OCI-LY3 (cell line): ENCODE data around the gene LIN7B.

Experiments used
- H2AFZ ChIP-seq: fragments of 200-600, 300-600 bp; shearing (Covaris generic); 2 replicates; pipeline ENCODE4 v1.6.0; 2014; ENCODE audit warnings: antibody characterized with exemption, low read depth, low read length
- H3K27ac ChIP-seq: fragments of 200-600, 300-600 bp; sonication (generic); 2 replicates; pipeline ENCODE4 v1.5.1; 2014; ENCODE audit warnings: mild to moderate bottlenecking, low read length, moderate library complexity, mixed read lengths
- H3K27me3 ChIP-seq: fragments of 200-600, 300-600 bp; sonication (generic); 2 replicates; pipeline ENCODE4 v1.6.1; 2014; ENCODE audit warnings: low read depth, low read length, mixed read lengths
- H3K36me3 ChIP-seq: fragments of 200-600, 300-600 bp; sonication (generic); replicated peaks from 2 replicates; pipeline ENCODE3; 2014; ENCODE audit warnings: low read depth, low read length, mixed read lengths
- H3K4me1 ChIP-seq: fragments of 300-600, 200-600 bp; sonication (generic); 2 replicates; pipeline ENCODE4 v1.6.1; 2014; ENCODE audit warnings: low read length, mixed read lengths
- H3K4me2 ChIP-seq: fragments of 200-600, 300-600 bp; sonication (generic); 2 replicates; pipeline ENCODE4 v1.6.1; 2014; ENCODE audit warnings: low read length, mixed read lengths
- H3K4me3 ChIP-seq: fragments of 300-600, 200-600 bp; sonication (generic); 2 replicates; pipeline ENCODE4 v1.5.1; 2014; ENCODE audit warnings: antibody characterized with exemption, mild to moderate bottlenecking, low read length, moderate library complexity
- H3K79me2 ChIP-seq: fragments of 300-600, 200-600 bp; shearing (Covaris generic); 2 replicates; pipeline ENCODE4 v1.6.1; 2014; ENCODE audit warnings: mild to moderate bottlenecking, low read length, mixed read lengths
- H3K9ac ChIP-seq: fragments of 300-600, 200-600 bp; shearing (Covaris generic); 2 replicates; pipeline ENCODE4 v1.6.0; 2014; ENCODE audit warnings: mild to moderate bottlenecking, low read length, moderate library complexity
- H3K9me3 ChIP-seq: fragments of 200-600, 300-600 bp; shearing (Covaris generic); 2 replicates; pipeline ENCODE4 v1.6.1; 2014; ENCODE audit warnings: low read length, mixed read lengths; ENCODE audit not compliant: insufficient read depth
- H4K20me1 ChIP-seq: fragments of 200-600, 300-600 bp; sonication (generic); 2 replicates; pipeline ENCODE4 v1.6.1; 2016; ENCODE audit warnings: low read length, mixed read lengths; ENCODE audit not compliant: insufficient read depth
- EZH2phosphoT487 ChIP-seq: fragments of 200-600 bp; shearing (Covaris generic); IDR thresholded peaks from 2 replicates; pipeline ENCODE4 v1.6.1; 2018; ENCODE audit warnings: antibody characterized with exemption, mixed run types, low read depth
- TF ChIP-seq, protein P1 (sequence below): fragments of 200-600, 300-600 bp; sonication (generic); IDR thresholded peaks from 2 replicates; pipeline ENCODE4 v1.5.1; 2014; ENCODE audit warnings: antibody characterized with exemption, low read length, low read depth

The LIN7B gene

DNA sequence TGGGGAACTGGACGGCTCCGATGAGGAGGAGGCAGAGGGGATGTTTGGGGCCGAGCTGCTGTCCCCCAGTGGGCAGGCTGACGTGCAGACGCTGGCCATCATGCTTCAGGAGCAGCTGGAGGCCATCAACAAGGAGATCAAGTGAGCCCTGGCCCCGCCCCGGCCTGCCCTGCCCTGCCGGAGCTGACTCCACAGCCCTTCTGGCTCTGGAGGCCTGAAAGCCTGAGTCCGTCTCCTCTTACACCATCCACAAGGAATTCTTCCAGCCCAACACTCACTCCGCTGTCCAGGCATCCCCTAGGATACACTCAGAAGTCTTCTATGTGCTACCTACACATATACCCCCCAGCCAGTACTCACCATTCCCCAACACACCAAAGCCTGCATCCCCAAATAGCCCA, 22.6 kb downstream of the LIN7B start:
- H3K79me2 ChIP-seq, result no peaks in the 10 kb centered on the region
- H4K20me1 ChIP-seq, result no peaks in the 10 kb centered on the region
- no peaks in the 10 kb centered on the region for H3K27me3 ChIP-seq
- no peaks in the 10 kb centered on the region for H3K4me1 ChIP-seq
- H3K9ac ChIP-seq, result no peak overlapping the region
- TF ChIP-seq, protein P1, sequence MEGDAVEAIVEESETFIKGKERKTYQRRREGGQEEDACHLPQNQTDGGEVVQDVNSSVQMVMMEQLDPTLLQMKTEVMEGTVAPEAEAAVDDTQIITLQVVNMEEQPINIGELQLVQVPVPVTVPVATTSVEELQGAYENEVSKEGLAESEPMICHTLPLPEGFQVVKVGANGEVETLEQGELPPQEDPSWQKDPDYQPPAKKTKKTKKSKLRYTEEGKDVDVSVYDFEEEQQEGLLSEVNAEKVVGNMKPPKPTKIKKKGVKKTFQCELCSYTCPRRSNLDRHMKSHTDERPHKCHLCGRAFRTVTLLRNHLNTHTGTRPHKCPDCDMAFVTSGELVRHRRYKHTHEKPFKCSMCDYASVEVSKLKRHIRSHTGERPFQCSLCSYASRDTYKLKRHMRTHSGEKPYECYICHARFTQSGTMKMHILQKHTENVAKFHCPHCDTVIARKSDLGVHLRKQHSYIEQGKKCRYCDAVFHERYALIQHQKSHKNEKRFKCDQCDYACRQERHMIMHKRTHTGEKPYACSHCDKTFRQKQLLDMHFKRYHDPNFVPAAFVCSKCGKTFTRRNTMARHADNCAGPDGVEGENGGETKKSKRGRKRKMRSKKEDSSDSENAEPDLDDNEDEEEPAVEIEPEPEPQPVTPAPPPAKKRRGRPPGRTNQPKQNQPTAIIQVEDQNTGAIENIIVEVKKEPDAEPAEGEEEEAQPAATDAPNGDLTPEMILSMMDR, result no peak
- TF ChIP-seq EZH2phosphoT487, result no peak
- no peak overlapping the region for H3K4me3 ChIP-seq
- peaks cover 34% of the 10 kb centered on the region for H3K36me3 ChIP-seq
- H2AFZ ChIP-seq, result no peak overlapping the region
- no peak overlapping the region for H3K4me2 ChIP-seq
- no peaks in the 10 kb centered on the region for H3K9me3 ChIP-seq
- H3K27ac ChIP-seq, result no peak overlapping the region

DNA sequence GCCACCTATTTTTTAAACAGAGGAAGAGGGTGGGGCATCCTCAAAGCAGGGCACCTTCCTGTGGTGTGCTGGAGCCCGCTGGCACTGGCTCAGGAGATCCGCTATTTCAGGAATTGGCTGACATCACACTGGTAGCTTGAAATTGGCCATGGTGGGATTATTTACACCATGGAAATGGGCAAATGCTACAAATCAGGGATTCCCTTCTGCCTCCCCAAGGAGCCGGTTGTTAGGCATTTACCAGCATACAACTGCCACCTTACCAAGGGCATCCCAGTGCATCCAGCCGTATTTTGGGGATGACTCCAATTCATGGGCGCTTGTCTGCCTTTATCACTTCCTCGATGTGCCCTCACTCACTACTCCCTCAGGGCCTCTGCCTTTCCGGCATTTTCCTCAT, 26.8 kb downstream of the LIN7B start:
- no peak overlapping the region for H3K4me3 ChIP-seq
- H3K79me2 ChIP-seq, result no peaks in the 10 kb centered on the region
- peaks cover 8% of the 10 kb centered on the region for H3K4me1 ChIP-seq
- no peak overlapping the region for H2AFZ ChIP-seq
- H3K36me3 ChIP-seq, result peaks cover 11% of the 10 kb centered on the region
- H4K20me1 ChIP-seq, result no peaks in the 10 kb centered on the region
- no peak overlapping the region for H3K27ac ChIP-seq
- H3K9me3 ChIP-seq, result no peaks in the 10 kb centered on the region
- H3K4me2 ChIP-seq, result no peak overlapping the region
- TF ChIP-seq EZH2phosphoT487, result no peak
- TF ChIP-seq, protein P1, result no peak
- H3K27me3 ChIP-seq, result no peaks in the 10 kb centered on the region
- H3K9ac ChIP-seq, result no peak overlapping the region

DNA sequence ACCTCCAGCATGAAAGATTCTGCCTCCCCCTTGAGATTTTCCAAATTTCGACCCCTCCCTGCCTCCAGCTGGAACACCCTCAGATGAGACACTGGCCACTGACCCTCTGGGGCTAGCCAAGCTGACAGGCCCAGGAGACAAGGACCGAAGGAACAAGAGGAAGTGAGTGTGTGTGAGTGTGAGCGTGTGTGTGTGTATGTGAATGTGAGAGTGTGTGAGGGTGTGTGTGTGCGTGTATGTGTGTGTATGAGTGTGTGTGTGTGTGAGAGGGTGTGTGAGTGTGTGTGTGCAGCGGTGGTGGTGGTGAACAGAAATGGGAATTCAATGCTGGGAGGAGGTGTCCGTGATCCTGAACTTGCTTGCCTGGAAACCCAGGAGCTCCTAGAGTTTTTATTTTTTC, 27.2 kb downstream of the LIN7B start:
- H4K20me1 ChIP-seq, result no peaks in the 10 kb centered on the region
- H3K4me2 ChIP-seq, result no peak overlapping the region
- no peaks in the 10 kb centered on the region for H3K9me3 ChIP-seq
- no peaks in the 10 kb centered on the region for H3K27me3 ChIP-seq
- peaks cover 11% of the 10 kb centered on the region for H3K36me3 ChIP-seq
- H3K9ac ChIP-seq, result no peak overlapping the region
- no peaks in the 10 kb centered on the region for H3K79me2 ChIP-seq
- TF ChIP-seq, protein P1, result no peak
- no peak for TF ChIP-seq EZH2phosphoT487
- H3K4me3 ChIP-seq, result no peak overlapping the region
- H3K4me1 ChIP-seq, result peaks cover 12% of the 10 kb centered on the region
- no peak overlapping the region for H2AFZ ChIP-seq
- no peak overlapping the region for H3K27ac ChIP-seq

DNA sequence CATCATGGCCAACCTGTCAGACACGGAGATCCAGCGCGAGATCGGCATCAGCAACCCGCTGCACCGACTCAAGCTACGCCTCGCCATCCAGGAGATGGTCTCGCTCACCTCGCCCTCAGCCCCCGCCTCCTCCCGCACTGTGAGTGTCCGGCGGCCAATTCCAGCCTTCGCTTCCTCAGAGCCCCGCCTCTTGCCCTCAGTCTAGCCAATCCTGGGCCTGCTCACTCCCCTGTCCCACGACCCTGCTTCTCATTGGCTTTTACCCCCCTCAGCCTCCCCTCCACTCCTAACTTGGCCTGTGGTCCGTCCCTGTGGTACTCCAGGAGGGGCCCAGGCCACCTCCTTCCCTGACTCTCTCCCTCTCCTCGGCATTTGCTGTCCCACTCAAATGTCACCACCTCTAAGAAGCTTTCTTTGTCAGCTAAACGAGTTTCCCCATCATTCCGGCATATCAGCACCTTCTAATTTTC, 28.7 kb downstream of the LIN7B start:
- Histone ChIP-seq H3K79me2 (no peaks in the 10 kb centered on the region), H2AFZ (no peak overlapping the region), H3K4me1 (peaks cover 12% of the 10 kb centered on the region), H3K4me2 (no peak overlapping the region), H3K4me3 (no peak overlapping the region), H4K20me1 (no peaks in the 10 kb centered on the region), H3K9me3 (no peaks in the 10 kb centered on the region), H3K27me3 (no peaks in the 10 kb centered on the region), H3K9ac (no peak overlapping the region), H3K36me3 (peaks cover 7% of the 10 kb centered on the region), H3K27ac (no peak overlapping the region)
- TF ChIP-seq, protein P1, result no peak
- no peak for TF ChIP-seq EZH2phosphoT487
